ENCODE measurements around the gene PIGM. TPM values are rescaled to one million over a fixed set of nuclear protein-coding genes. Genes with fewer than 3 reads are reported as not detected.
"Not testable (repeated sequence)": the region's sequence is repeated elsewhere in the genome, so short reads cannot be mapped to it uniquely, and the experiment has no call there.

Gene PIGM
- total RNA-seq, 4 donors from 2014 or later, result 2.4 to 4.5 (median 3.6) TPM

DNA sequence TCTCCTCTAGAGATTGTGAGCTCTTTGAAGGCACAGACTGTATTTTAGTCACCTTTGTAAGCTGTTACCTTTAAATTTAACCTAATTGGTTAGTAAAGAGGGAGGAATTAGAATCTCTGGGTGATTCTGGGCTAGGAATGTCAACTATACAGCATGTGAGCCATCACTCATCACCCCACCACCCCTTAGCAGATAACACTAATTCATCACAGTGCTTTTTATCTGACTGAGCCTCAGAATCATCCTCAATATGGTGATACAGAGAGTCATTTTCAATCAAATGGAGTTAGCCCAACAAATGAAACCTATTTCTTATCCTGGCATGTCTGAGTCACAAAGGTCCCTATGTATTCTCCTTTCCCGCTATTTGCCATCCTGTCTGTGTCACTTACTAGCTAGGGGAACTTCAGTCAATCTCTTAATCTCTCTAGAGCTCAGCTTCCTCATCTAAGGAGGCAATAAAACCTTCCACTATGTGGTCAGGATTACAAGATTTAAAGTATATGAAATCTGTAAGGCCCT lies 24.9 kb upstream of the PIGM start:
- H3K4me3 ChIP-seq (ENCODE audit: low read depth, poor library complexity, severe bottlenecking), result no peak overlapping the region
- TF ChIP-seq POLR2A (IDR thresholded peaks at IDR 0.05), result no peak
- TF ChIP-seq, protein P1, sequence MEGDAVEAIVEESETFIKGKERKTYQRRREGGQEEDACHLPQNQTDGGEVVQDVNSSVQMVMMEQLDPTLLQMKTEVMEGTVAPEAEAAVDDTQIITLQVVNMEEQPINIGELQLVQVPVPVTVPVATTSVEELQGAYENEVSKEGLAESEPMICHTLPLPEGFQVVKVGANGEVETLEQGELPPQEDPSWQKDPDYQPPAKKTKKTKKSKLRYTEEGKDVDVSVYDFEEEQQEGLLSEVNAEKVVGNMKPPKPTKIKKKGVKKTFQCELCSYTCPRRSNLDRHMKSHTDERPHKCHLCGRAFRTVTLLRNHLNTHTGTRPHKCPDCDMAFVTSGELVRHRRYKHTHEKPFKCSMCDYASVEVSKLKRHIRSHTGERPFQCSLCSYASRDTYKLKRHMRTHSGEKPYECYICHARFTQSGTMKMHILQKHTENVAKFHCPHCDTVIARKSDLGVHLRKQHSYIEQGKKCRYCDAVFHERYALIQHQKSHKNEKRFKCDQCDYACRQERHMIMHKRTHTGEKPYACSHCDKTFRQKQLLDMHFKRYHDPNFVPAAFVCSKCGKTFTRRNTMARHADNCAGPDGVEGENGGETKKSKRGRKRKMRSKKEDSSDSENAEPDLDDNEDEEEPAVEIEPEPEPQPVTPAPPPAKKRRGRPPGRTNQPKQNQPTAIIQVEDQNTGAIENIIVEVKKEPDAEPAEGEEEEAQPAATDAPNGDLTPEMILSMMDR (IDR thresholded peaks at IDR 0.05), result no peak
- WGBS, 2 donors, result 73 to 90% methylated on average over 1 of the region's 1 CpG
- intact Hi-C loops (cut with DNase I; ENCODE audit: low total_unique reads), result no loop called here
- DNase-seq (ENCODE audit: low spot score in 2 of 2), result no peak

DNA sequence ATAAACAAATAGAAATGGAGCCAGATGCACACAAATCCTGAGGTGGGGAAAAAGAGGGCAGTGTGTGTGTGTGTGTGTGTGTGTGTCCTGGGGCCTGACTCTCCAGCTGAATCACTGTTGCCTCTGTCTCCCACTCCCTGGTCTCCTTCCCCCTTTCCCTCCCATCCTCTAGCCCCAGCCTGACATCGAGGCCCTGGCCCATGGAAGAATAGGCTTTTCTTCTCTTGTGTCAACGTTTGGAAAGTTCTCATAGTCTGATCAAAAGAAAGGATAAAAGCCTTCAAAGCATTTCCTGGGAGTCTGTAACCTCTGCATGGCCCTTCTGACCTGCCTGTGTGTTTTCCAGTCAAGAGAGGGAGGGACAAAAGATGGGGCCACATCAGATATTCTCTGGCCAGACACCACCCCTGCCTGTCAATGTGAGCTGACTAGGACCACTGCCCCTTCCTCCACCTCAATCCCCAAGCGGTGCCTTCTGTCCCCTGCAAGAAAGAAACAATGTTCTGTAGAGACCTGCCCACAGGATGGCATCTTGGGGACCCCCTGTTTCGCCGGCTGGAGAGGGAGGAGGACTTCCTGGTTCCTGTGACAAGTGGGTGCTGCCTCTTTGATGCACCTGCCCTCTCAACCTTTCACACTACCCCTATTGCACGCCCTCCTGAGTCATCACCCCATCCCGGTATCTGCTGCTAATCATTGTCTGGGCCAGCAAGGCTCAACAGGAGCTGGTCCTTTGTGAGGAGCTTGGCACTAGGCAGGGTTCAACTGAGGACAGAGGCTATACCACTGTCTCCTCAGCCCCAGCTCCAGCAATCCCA lies 22.0 kb upstream of the PIGM start:
- TF ChIP-seq, protein P1 (IDR thresholded peaks at IDR 0.05), result no peak
- no peak for TF ChIP-seq POLR2A (IDR thresholded peaks at IDR 0.05)
- 63 to 67% methylated on average over 7 of the region's 7 CpGs for WGBS, 2 donors
- no peak for DNase-seq (ENCODE audit: low spot score in 2 of 2)
- intact Hi-C loops (cut with DNase I; ENCODE audit: low total_unique reads), result no loop called here
- no peak overlapping the region for H3K4me3 ChIP-seq (ENCODE audit: low read depth, poor library complexity, severe bottlenecking)

DNA sequence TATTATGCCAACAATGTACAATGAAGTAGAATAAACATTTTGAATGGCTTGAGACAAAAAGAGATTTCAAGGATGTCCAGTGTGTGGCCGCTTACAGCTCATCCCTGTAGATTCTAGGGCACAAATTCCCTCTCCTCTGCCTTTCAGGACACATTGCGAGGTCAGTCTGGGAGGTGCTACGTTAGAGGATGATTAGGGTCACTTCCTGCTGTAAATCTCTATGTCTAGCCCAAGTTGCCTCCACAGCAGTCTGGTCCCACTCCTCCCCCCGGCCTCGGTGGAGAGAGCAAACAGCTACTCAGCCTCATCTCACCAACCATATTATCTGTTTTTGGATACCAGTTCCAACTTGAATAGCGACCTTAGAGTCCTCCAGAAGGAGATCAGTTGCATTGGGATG lies 21.1 kb upstream of the PIGM start:
- intact Hi-C loops (cut with DNase I; ENCODE audit: low total_unique reads), result no loop called here
- TF ChIP-seq POLR2A (IDR thresholded peaks at IDR 0.05), result no peak
- TF ChIP-seq, protein P1 (IDR thresholded peaks at IDR 0.05), result no peak
- DNase-seq (ENCODE audit: low spot score in 2 of 2), result no peak
- H3K4me3 ChIP-seq (ENCODE audit: low read depth, poor library complexity, severe bottlenecking), result no peak overlapping the region
- WGBS, 2 donors, result 61 to 63% methylated on average over 6 of the region's 6 CpGs

DNA sequence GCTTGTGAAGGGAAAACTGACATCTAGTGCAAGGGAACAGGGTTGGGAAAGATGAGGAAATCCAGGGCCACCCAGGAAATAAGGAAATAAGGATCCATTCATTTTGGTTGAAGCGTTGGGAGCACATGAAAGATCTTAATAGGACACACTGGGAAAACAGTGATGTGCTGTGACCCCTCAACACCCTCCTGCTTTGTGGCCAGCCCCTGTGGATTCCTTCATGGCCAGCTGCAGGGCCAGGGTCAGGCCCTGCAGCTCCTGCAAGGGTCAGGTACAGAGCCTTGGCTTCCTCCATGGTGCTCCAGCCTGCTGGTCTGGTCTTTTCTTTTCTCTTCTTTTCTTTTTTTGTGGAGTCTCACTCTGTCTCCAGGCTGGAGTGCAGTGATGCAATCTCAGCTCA lies 18.8 kb upstream of the PIGM start:
- WGBS, 2 donors, result 75 to 92% methylated on average over 1 of the region's 1 CpG

DNA sequence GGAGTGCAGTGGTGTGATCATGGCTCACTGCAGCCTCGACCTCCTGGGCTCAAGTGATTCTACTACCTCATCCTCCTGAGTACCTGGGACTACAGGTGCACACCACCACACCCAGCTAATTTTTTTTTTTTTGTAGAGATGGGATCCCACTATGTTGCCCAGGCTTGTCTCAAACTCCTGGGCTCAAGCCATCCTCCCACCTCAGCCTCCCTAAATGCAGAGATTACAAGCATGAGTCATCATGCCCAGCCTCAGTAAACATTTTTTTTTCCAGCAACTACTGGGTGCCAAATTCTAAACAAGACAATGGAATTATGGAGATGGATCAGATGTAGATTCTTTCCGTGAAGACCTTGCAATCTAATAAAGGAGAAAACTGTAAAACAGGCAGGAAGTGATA lies 18.4 kb upstream of the PIGM start:
- 57 to 58% methylated on average over 2 of the region's 2 CpGs for WGBS, 2 donors
- DNase-seq (ENCODE audit: low spot score in 2 of 2); H3K4me3 ChIP-seq (ENCODE audit: low read depth, poor library complexity, severe bottlenecking); intact Hi-C loops (cut with DNase I; ENCODE audit: low total_unique reads): not testable (repeated sequence)

More for the DNA sequence above, 18.8 kb upstream of the PIGM start:
- TF ChIP-seq, protein P1 (IDR thresholded peaks at IDR 0.05), result no peak
- TF ChIP-seq POLR2A (IDR thresholded peaks at IDR 0.05), result no peak
- intact Hi-C loops (cut with DNase I; ENCODE audit: low total_unique reads), result no loop called here
- DNase-seq (ENCODE audit: low spot score in 2 of 2), result no peak
- no peak overlapping the region for H3K4me3 ChIP-seq (ENCODE audit: low read depth, poor library complexity, severe bottlenecking)

DNA sequence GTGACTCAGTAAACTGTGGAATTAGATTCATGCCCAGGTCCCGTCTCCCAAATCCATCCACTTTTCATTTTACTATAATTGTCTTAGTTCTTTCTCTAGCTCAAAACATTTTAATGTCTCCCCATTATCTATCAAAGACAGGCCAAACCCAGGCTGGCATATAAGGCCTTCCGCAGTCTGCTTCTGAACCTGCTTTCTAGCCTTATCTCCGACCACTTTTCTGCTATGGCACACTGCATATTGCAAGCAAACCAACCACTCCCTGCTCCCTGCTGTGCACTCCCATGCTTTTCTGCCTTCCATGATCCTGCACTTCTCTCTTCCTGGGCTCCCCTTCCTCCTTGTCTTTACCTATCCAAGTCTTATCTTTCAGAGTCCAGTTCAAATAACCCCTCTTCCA lies 17.3 kb upstream of the PIGM start:
- no peak for DNase-seq (ENCODE audit: low spot score in 2 of 2)
- intact Hi-C loops (cut with DNase I; ENCODE audit: low total_unique reads), result no loop called here
- 87 to 95% methylated on average over 3 of the region's 3 CpGs for WGBS, 2 donors
- no peak for TF ChIP-seq POLR2A (IDR thresholded peaks at IDR 0.05)
- TF ChIP-seq, protein P1 (IDR thresholded peaks at IDR 0.05), result no peak
- no peak overlapping the region for H3K4me3 ChIP-seq (ENCODE audit: low read depth, poor library complexity, severe bottlenecking)

Measured in lower leg skin (tissue), 4 donors.